ENCODE measurements around the gene SLC40A1. TPM values are rescaled to one million over a fixed set of nuclear protein-coding genes. Genes with fewer than 3 reads are reported as not detected.

The SLC40A1 gene
- total RNA-seq, 3 donors from 2014 or later, result 42.2 to 183 (median 162) TPM

GRCh38 chr2:189552991-189553404 lies 27.6 kb downstream of the SLC40A1 start:
- no peak for DNase-seq (ENCODE audit: low spot score in 2 of 2)
- intact Hi-C loops (cut with DNase I; ENCODE audit: low total_unique reads), result no loop called here
- Histone ChIP-seq H3K4me1 (peaks cover 0 to 6% of the 10 kb centered on the region in 2 donors), H3K4me3 (no peak overlapping the region), H3K27me3 (no peaks in the 10 kb centered on the region), H3K9me3 (no peaks in the 10 kb centered on the region), H3K36me3 (no peaks in the 10 kb centered on the region), H3K27ac (peak overlapping the region; percentile 59)
- TF ChIP-seq POLR2A (IDR thresholded peaks at IDR 0.05) (no peak), CTCF (IDR thresholded peaks at IDR 0.05) (no peak), POLR2AphosphoS5 (IDR thresholded peaks at IDR 0.05) (no peak)

DNA sequence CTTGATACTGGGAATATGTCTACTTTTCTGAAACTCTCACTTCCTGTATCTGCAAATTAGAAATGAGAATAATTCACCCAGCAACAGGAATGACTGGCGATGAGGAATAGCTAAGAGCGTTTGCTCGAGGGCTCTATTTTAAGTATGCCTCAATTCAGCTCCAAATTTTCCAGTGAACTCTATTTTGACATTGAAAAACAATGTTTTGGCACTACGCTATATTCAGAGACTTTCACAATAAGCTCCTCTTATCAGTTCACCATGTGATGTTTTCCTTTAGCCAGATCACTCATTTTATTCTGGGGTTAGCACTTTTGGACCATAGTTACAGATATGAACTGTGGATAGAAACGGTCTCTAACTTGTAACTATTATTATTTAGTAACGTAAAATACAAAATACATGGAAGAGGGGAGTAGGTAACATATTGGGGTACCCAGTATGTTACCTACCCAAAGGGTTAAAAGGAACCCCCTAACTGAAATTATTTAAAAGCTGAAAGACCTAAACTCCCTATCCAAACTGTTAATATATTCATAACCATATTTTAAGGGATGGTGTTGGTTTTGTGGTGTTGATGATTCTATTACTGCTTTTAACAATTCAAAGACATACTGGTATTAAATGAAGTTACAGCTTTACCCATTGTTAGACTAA lies 28.1 kb downstream of the SLC40A1 start:
- H3K4me1 ChIP-seq, result peaks cover 0 to 6% of the 10 kb centered on the region in 2 donors

DNA sequence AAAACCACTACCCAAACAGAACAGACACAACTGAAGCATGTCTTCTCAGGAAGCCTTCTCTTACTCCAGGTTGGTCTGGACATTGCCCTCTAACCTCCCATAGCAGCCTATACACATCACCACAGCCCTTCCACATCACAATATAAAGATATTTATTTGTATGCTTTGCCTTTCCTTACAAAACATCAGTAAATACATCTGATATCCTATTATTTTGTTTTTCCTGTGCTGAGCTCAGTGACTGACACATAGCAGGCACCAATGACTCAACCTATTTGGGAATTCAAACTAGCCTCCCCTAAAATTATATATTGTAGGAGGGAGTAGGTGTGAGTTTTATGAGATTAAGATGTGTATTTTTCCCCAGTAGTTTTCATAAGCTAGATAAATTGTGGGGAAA lies 28.8 kb downstream of the SLC40A1 start:
- peak overlapping the region; percentile 59 for H3K27ac ChIP-seq
- H3K36me3 ChIP-seq, result no peaks in the 10 kb centered on the region
- no peak overlapping the region for H3K4me3 ChIP-seq
- TF ChIP-seq CTCF (IDR thresholded peaks at IDR 0.05) (no peak), POLR2AphosphoS5 (IDR thresholded peaks at IDR 0.05) (no peak), POLR2A (IDR thresholded peaks at IDR 0.05) (no peak)
- no peaks in the 10 kb centered on the region for H3K9me3 ChIP-seq
- H3K27me3 ChIP-seq, result no peaks in the 10 kb centered on the region
- H3K4me1 ChIP-seq, result peaks cover 0 to 6% of the 10 kb centered on the region in 2 donors
- intact Hi-C loops (cut with DNase I; ENCODE audit: low total_unique reads), result no loop called here
- DNase-seq (ENCODE audit: low spot score in 2 of 2), result no peak

More for the DNA sequence above, 28.1 kb downstream of the SLC40A1 start:
- Histone ChIP-seq H3K27me3 (no peaks in the 10 kb centered on the region), H3K9me3 (no peaks in the 10 kb centered on the region), H3K27ac (peak overlapping the region; percentile 59), H3K4me3 (no peak overlapping the region), H3K36me3 (no peaks in the 10 kb centered on the region)
- DNase-seq (ENCODE audit: low spot score in 2 of 2), result no peak
- intact Hi-C loops (cut with DNase I; ENCODE audit: low total_unique reads), result no loop called here
- TF ChIP-seq POLR2A (IDR thresholded peaks at IDR 0.05) (no peak), POLR2AphosphoS5 (IDR thresholded peaks at IDR 0.05) (no peak), CTCF (IDR thresholded peaks at IDR 0.05) (no peak)

- TF ChIP-seq CTCF (IDR thresholded peaks at IDR 0.05), result no peak
- no peak for TF ChIP-seq POLR2AphosphoS5 (IDR thresholded peaks at IDR 0.05)
- no peak for TF ChIP-seq POLR2A (IDR thresholded peaks at IDR 0.05)
- H3K4me3 ChIP-seq, result no peak overlapping the region
- no peaks in the 10 kb centered on the region for H3K36me3 ChIP-seq
- H3K4me1 ChIP-seq, result peaks cover 0 to 6% of the 10 kb centered on the region in 2 donors
- no peak for DNase-seq (ENCODE audit: low spot score in 2 of 2)
- no peaks in the 10 kb centered on the region for H3K27me3 ChIP-seq
- H3K27ac ChIP-seq, result peak overlapping the region; percentile 60 to 82
- no peaks in the 10 kb centered on the region for H3K9me3 ChIP-seq
- intact Hi-C loops (cut with DNase I; ENCODE audit: low total_unique reads), result no loop called here
Observed at GRCh38 chr2:189549449-189549832, 31.1 kb downstream of the SLC40A1 start.

DNA sequence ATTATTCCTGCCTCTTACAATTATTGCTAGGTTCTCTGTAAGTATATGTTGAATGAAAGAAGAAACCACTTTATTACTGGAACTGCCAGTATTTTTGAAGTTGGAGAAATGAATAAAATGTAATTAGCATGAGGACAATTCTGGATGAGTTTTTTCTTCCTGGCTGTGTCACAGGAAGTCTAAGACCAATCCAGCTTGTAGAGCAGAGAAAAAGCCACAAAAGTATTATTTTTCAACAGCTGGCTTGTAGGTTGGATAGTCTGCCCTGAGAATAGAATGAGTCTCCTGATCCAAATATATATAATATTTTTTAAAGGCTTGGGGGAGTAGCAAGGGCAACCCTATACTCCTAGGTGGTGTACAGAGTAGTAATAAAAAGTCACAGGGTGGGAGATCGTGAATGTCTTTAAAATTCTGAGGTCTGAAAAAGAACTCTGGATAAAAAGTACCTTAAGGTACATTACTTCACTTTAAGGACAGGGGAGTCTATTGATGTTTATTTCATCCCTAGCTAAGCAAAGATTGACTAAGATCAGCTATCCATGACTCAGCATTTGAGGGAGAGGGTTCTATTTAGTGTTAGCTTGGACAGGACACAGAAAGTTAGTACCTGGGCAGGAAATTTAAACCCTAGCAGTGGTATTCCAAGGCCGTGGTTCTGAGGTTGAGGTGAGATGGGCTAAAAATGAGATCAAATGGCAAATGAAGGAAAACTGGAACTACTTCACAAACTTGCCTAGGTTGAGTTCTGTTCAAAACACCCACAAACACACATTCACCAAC lies 31.7 kb downstream of the SLC40A1 start:
- no peak overlapping the region for H3K4me3 ChIP-seq
- H3K36me3 ChIP-seq, result no peaks in the 10 kb centered on the region
- no peak for TF ChIP-seq CTCF (IDR thresholded peaks at IDR 0.05)
- TF ChIP-seq POLR2A (IDR thresholded peaks at IDR 0.05), result no peak
- no peak for TF ChIP-seq POLR2AphosphoS5 (IDR thresholded peaks at IDR 0.05)
- no peaks in the 10 kb centered on the region for H3K27me3 ChIP-seq
- intact Hi-C loops (cut with DNase I; ENCODE audit: low total_unique reads), result no loop called here
- H3K4me1 ChIP-seq, result peaks cover 0 to 6% of the 10 kb centered on the region in 2 donors
- no peak for DNase-seq (ENCODE audit: low spot score in 2 of 2)
- no peaks in the 10 kb centered on the region for H3K9me3 ChIP-seq
- H3K27ac ChIP-seq, result peak overlapping the region; percentile 60 to 82
